Measurements from ENCODE around the gene ANKRD11. TPM values are rescaled to one million over a fixed set of nuclear protein-coding genes. Genes with fewer than 3 reads are reported as not detected.
A peak's percentile ranks its signal among the peaks of the same experiment; 100 is the strongest.
"Not testable (repeated sequence)": the region's sequence is repeated elsewhere in the genome, so short reads cannot be mapped to it uniquely, and the experiment has no call there.

Gene ANKRD11
- total RNA-seq, 1 donor from 2014 or later = 63.8 TPM

DNA sequence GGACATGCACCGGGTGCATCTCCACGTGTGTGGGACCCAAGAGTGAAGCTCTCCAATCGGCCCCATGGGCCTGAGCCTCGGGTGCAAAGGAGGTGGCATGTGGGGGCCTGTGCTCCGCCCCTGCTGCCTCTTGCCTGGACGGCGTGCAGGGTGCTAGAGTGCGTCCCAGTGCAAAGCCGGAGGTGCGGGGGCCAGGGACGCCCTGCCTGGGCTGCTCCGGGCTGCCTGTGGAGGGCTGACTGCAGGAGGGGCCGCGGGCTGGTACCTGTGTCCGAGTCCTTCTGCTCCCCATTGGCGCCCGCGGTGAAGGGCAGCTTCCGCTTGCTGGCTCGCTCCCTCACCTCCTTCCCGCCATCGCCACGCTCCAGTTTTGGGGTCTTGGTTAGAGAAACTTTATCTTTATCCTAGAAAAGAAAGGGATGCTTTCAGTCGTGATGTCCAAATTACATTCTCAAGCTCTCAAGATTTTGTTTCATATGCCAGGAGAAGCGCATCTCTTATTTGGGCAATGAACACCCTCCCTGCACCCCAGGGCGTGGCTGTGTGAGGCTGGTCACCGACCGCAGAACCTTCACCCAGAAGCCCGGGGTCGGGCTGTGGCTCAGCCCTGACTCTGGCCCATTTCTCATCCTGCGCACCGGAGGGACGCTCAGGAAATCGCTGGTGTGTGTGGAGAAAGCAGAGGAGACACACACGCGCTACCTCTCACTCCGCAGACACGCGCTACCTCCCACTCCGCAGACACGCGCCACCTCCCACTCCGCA lies 185.2 kb downstream of the ANKRD11 start:
- intact Hi-C loops (cut with micrococcal nuclease) = no loop called here
- TF ChIP-seq, protein P1, sequence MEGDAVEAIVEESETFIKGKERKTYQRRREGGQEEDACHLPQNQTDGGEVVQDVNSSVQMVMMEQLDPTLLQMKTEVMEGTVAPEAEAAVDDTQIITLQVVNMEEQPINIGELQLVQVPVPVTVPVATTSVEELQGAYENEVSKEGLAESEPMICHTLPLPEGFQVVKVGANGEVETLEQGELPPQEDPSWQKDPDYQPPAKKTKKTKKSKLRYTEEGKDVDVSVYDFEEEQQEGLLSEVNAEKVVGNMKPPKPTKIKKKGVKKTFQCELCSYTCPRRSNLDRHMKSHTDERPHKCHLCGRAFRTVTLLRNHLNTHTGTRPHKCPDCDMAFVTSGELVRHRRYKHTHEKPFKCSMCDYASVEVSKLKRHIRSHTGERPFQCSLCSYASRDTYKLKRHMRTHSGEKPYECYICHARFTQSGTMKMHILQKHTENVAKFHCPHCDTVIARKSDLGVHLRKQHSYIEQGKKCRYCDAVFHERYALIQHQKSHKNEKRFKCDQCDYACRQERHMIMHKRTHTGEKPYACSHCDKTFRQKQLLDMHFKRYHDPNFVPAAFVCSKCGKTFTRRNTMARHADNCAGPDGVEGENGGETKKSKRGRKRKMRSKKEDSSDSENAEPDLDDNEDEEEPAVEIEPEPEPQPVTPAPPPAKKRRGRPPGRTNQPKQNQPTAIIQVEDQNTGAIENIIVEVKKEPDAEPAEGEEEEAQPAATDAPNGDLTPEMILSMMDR (IDR thresholded peaks at IDR 0.05; ENCODE audit: borderline replicate concordance) = no peak
- peaks cover 52% of the 10 kb centered on the region for H3K4me1 ChIP-seq
- H3K27ac ChIP-seq (replicated peaks) = no peak overlapping the region
- H3K9me3 ChIP-seq (replicated peaks) = no peaks in the 10 kb centered on the region
- no peak for DNase-seq
- no peak overlapping the region for H3K4me3 ChIP-seq
- H3K36me3 ChIP-seq = peaks cover 19% of the 10 kb centered on the region
- no peaks in the 10 kb centered on the region for H3K27me3 ChIP-seq (ENCODE audit: low read depth)

DNA sequence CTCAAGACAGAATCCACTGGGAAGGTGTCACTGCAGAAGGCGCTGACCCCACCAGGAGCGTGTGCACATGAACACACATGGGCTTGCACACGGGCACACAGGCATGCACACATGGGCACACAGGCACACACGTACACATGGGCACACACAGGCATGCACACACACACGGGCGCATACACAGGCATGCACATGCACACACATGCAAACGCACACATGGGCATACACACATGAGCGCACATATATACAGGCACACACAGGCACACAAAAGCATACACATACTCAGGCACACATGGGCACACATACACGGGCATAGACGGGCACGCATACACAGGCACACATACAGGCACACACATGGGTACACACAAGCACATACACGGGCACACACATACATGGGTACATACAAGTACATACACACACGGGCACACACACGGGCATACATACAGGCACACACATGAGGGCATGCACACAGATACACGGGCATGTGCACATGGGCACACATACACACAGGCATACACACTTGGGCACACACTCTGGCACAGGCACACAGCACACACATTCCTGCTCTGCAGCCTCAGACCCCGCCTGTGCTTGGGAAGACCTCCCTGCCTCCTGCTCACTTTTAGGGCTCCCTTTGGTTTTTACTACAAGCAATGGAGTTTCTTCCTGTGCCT lies 186.0 kb downstream of the ANKRD11 start:
- no peaks in the 10 kb centered on the region for H3K27me3 ChIP-seq (ENCODE audit: low read depth)
- peaks cover 50% of the 10 kb centered on the region for H3K4me1 ChIP-seq
- H3K4me3 ChIP-seq = no peak overlapping the region
- H3K36me3 ChIP-seq = peaks cover 19% of the 10 kb centered on the region
- no peak for DNase-seq
- no peak overlapping the region for H3K27ac ChIP-seq (replicated peaks)
- TF ChIP-seq, protein P1 (IDR thresholded peaks at IDR 0.05; ENCODE audit: borderline replicate concordance) = no peak
- intact Hi-C loops (cut with micrococcal nuclease) = no loop called here
- no peaks in the 10 kb centered on the region for H3K9me3 ChIP-seq (replicated peaks)

DNA sequence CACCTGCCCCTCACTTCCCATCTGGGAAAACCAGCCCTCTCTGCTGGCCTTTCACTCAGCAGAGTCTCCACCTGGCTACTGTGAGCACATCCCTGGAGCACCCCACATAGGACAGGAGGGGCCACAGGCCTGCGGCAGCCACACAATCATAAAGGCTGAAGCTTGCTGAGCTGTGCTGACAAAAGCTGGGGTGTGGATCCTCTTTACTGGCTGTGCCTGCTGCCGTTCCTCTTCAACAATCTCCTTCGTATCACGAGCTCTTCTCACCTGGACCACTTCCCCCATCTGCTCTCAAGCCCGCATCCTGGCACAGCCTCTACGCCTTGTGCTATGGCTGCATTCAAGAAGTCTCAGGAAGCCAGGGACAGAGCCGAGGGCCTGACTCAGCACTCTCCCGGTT lies 186.7 kb downstream of the ANKRD11 start:
- H3K9me3 ChIP-seq (replicated peaks) = no peaks in the 10 kb centered on the region
- peaks cover 19% of the 10 kb centered on the region for H3K36me3 ChIP-seq
- intact Hi-C loops (cut with micrococcal nuclease) = no loop called here
- DNase-seq = no peak
- H3K27ac ChIP-seq (replicated peaks) = peak overlapping the region; percentile 97
- TF ChIP-seq, protein P1 (IDR thresholded peaks at IDR 0.05; ENCODE audit: borderline replicate concordance) = no peak
- peaks cover 48% of the 10 kb centered on the region for H3K4me1 ChIP-seq
- no peak overlapping the region for H3K4me3 ChIP-seq
- H3K27me3 ChIP-seq (ENCODE audit: low read depth) = no peaks in the 10 kb centered on the region

DNA sequence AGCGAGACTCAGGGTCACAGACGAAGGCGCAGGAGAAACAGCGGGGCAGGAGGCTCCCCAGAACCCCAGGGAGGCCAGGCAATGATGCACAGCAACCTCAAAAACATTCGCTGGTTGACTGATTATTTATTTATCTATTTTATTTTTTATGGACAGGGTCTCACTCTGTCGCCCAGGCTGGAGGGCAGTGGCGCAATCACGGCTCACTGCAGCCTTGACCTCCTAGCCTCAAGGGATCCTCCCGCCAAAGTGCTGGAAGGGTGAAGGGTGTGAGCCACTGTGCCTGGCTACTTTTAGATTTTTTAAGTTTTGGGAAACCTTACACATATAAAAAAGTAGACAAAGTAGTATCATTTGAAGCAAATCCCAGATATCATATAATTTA lies 189.4 kb downstream of the ANKRD11 start:
- Histone ChIP-seq H3K27me3 (ENCODE audit: low read depth) (no peaks in the 10 kb centered on the region), H3K36me3 (peaks cover 19% of the 10 kb centered on the region), H3K4me3 (no peak overlapping the region), H3K9me3 (replicated peaks) (no peaks in the 10 kb centered on the region), H3K4me1 (peaks cover 59% of the 10 kb centered on the region), H3K27ac (replicated peaks) (peak overlapping the region; percentile 97)
- intact Hi-C loops (cut with micrococcal nuclease) = no loop called here
- TF ChIP-seq, protein P1 (IDR thresholded peaks at IDR 0.05; ENCODE audit: borderline replicate concordance) = no peak
- DNase-seq = no peak

DNA sequence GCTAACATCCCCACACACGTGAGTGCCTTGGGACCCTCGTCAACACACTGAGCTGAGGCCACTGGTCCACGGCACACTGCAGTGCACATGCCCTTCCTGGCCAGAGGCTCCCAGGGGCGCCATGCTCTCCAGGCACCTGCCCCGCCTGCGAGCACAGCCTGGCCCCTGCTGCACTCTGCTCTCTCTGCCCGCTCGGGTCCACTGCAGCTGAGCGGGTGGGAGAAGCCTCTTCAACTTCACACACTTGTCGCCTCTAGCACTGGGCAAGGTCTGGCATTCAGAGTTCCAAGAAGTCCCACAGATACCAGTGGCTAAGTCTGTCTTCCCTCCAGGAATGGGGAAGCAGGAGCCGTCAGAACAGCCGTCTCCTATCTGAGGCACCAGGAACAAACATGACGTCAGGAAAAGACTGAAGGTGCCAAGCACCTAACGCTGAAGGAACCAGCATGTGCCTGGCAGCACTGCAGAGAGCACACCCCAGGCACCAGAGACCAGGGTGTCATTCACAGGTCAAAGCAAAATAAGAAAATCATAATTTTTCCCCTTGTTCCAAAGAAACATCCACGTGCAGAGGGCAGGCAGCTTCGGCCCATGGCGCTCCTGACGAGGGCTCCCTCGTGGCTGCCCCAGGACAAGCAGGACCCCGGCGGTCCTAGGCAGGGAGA lies 189.9 kb downstream of the ANKRD11 start:
- no peaks in the 10 kb centered on the region for H3K27me3 ChIP-seq (ENCODE audit: low read depth)
- DNase-seq = peak; percentile 54
- H3K36me3 ChIP-seq = peaks cover 19% of the 10 kb centered on the region
- no peak overlapping the region for H3K4me3 ChIP-seq
- H3K4me1 ChIP-seq = peaks cover 61% of the 10 kb centered on the region
- H3K27ac ChIP-seq (replicated peaks) = peak overlapping the region; percentile 97
- intact Hi-C loops (cut with micrococcal nuclease) = no loop called here
- TF ChIP-seq, protein P1 (IDR thresholded peaks at IDR 0.05; ENCODE audit: borderline replicate concordance) = peak; percentile 34
- H3K9me3 ChIP-seq (replicated peaks) = no peaks in the 10 kb centered on the region

DNA sequence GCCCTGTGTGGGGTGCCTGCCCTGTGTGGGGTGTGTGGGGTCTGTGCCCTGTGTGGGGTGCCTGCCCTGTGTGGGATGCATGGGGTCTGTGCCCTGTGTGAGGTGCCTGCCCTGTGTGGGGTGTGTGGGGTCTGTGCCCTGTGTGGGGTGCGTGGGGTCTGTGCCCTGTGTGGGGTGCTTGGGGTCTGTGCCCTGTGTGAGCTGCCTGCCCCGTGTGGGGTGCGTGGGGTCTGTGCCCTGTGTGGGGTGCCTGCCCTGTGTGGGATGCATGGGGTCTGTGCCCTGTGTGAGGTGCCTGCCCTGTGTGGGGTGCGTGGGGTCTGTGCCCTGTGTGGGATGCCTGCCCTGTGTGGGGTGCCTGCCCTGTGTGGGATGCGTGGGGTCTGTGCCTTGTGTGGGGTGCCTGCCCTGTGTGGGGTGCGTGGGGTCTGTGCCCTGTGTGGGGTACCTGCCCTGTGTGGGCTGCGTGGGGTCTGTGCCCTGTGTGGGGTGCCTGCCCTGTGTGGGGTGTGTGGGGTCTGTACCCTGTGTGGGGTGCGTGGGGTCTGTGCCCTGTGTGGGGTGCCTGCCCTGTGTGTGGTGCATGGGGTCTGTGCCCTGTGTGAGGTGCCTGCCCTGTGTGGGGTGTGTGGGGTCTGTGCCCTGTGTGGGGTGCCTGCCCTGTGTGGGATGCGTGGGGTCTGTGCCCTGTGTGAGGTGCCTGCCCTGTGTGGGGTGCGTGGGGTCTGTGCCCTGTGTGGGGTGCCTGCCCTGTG lies 190.8 kb downstream of the ANKRD11 start:
- not testable (repeated sequence) for H3K36me3 ChIP-seq, DNase-seq

More for the DNA sequence above, 190.8 kb downstream of the ANKRD11 start:
- peaks cover 70% of the 10 kb centered on the region for H3K4me1 ChIP-seq
- H3K27me3 ChIP-seq (ENCODE audit: low read depth); H3K4me3 ChIP-seq; H3K9me3 ChIP-seq (replicated peaks); intact Hi-C loops (cut with micrococcal nuclease): not testable (repeated sequence)
- H3K27ac ChIP-seq (replicated peaks) = peak overlapping the region; percentile 97
